ENCODE measurements around the gene MSL2. TPM values are rescaled to one million over a fixed set of nuclear protein-coding genes. Genes with fewer than 3 reads are reported as not detected.

MSL2 gene
- total and polyA plus RNA-seq, 2 of the 8 experiments (the other 6 are each of a cell fraction or from before 2014, with no cell fraction given) = 9.1 to 41.8 TPM

- Histone ChIP-seq H4K8ac (ENCODE audit: extremely low read depth, insufficient read depth, low read length) (peak overlapping the region; percentile 98; the same call in 1 of the 2 replicates), H3K14ac (ENCODE audit: insufficient read length) (no peak overlapping the region), H3K36me3 (ENCODE audit: control insufficient read depth in 2 of 4, insufficient read depth in 4 of 4, low read length in 3 of 4) (no peaks in the 10 kb centered on the region), H3K4me2 (ENCODE audit: insufficient read depth in 1 of 2, low read depth in 2 of 2, low read length in 2 of 2) (peak overlapping the region; percentile 89 to 95), H2AFZ (ENCODE audit: low read length) (no peak overlapping the region), H3K18ac (ENCODE audit: extremely low read depth, low read length) (peak overlapping the region; percentile 98), H2BK12ac (ENCODE audit: low read depth, low read length) (peak overlapping the region; percentile 64; the same call in 1 of the 2 replicates), H3K56ac (replicated peaks; ENCODE audit: insufficient read length, low read depth, low read length) (peak overlapping the region; percentile 99), H2AK5ac (ENCODE audit: low read depth, low read length) (no peak overlapping the region), H3K27me3 (replicated peaks in 1 of 4; ENCODE audit: control insufficient read depth in 3 of 4, extremely low read depth in 1 of 4, insufficient read depth in 3 of 4, low read length in 3 of 4) (no peaks in the 10 kb centered on the region), H4K5ac (ENCODE audit: insufficient read length, low read depth, low read length) (peak overlapping the region; percentile 97), H3K23ac (ENCODE audit: insufficient read length) (no peak overlapping the region), H2BK20ac (ENCODE audit: low read length) (no peak overlapping the region), H2BK120ac (replicated peaks; ENCODE audit: low read depth, low read length) (no peak overlapping the region), H4K20me1 (replicated peaks in 1 of 2; ENCODE audit: control insufficient read depth in 1 of 2, insufficient read depth in 2 of 2, low read length in 2 of 2) (peaks cover 15 to 22% of the 10 kb centered on the region in 2 experiments), H3K4me1 (replicated peaks in 1 of 4; ENCODE audit: control insufficient read depth in 3 of 4, insufficient read depth in 4 of 4, low read length in 3 of 4) (peaks cover 0 to 4% (median 0%) of the 10 kb centered on the region in 4 experiments; a peak in 1 of 7 replicates), H3K27ac (ENCODE audit: low read depth, low read length) (peak overlapping the region; percentile 97), H3K9me3 (ENCODE audit: insufficient read depth in 2 of 2, low read depth in 1 of 2, low read length in 1 of 2) (no peaks in the 10 kb centered on the region; a peak in 1 of 4 replicates), H2BK5ac (ENCODE audit: low read depth, low read length) (peak overlapping the region; percentile 98), H4K91ac (replicated peaks; ENCODE audit: insufficient read length, low read length) (peak overlapping the region; percentile 99), H3K23me2 (ENCODE audit: low read depth, low read length) (peaks cover 10% of the 10 kb centered on the region; the same call in 1 of the 2 replicates), H3K9ac (replicated peaks in 1 of 4; ENCODE audit: extremely low read depth in 1 of 4, low read depth in 3 of 4, low read length in 3 of 4) (peak overlapping the region; percentile 68 to 96 (median 90)), H2BK15ac (ENCODE audit: low read length) (no peak overlapping the region), H3K4ac (replicated peaks; ENCODE audit: insufficient read length, low read depth, low read length) (peak overlapping the region; percentile 95), H3K79me1 (ENCODE audit: low read depth, low read length) (peaks cover 2% of the 10 kb centered on the region; the same call in 1 of the 2 replicates), H3K4me3 (ENCODE audit: extremely low read depth in 1 of 4, insufficient read depth in 2 of 4, low read depth in 3 of 4, low read length in 4 of 4) (peak overlapping the region; percentile 93 to 98 (median 94)), H3K79me2 (ENCODE audit: control insufficient read depth in 1 of 2, insufficient read depth in 2 of 2, low read length in 2 of 2) (peaks cover 19 to 30% of the 10 kb centered on the region in 2 experiments)
- WGBS, 2 experiments (ENCODE audit: extremely low coverage in 1 of 2, insufficient coverage in 1 of 2, insufficient read length in 1 of 2, insufficient replicate concordance in 2 of 2, low coverage in 1 of 2, low lambda C conversion rate in 2 of 2, missing lambda C conversion rate in 1 of 2) = 24% methylated on average over 15 of the region's 15 CpGs; no CpG with 5 or more reads in 1 of the 2 experiments
- ChIA-PET CTCF (ENCODE audit: partially characterized antibody) (interaction anchor here (0.6 to 1.1 kb wide), 3 partner anchors 15 to 79 kb away, joined by 3 to 4 read pairs (median 3); no protein-coding TSS in a partner anchor), POLR2A (ENCODE audit: partially characterized antibody) (interaction anchor here (0.6 to 6.6 kb wide), 15 partner anchors 9 to 1114 kb away, joined by 3 to 86 read pairs (median 4); partner anchors contain the start of genes PCCB and STAG1)
- DNase-seq (ENCODE audit: low read depth in 1 of 2, low spot score in 2 of 2) (no peak), FAIRE-seq (no peak)
- TF ChIP-seq PHF8 (conservative IDR thresholded peaks at IDR 0.05; ENCODE audit: low read depth, low read length) = no peak
- no peak for TF ChIP-seq KDM4A (IDR thresholded peaks at IDR 0.05; ENCODE audit: low read depth, low read length, severe bottlenecking)
- no peak for TF ChIP-seq SIRT6 (IDR thresholded peaks at IDR 0.05; ENCODE audit: low read length)
- TF ChIP-seq NRF1 (IDR thresholded peaks at IDR 0.05; ENCODE audit: low read depth, low read length) = no peak
- no peak for TF ChIP-seq SIN3A (conservative IDR thresholded peaks at IDR 0.05 in 1 of 2, IDR thresholded peaks at IDR 0.05 in 1 of 2; ENCODE audit: low read depth in 1 of 2, low read length in 2 of 2)
- no peak for TF ChIP-seq USF2 (IDR thresholded peaks at IDR 0.05; ENCODE audit: low read length)
- TF ChIP-seq SIX5 (IDR thresholded peaks at IDR 0.05; ENCODE audit: low read depth, low read length) = no peak
- no peak for TF ChIP-seq EP300 (IDR thresholded peaks at IDR 0.05; ENCODE audit: borderline replicate concordance in 1 of 2, low read depth in 2 of 2, low read length in 2 of 2)
- TF ChIP-seq POU5F1 (IDR thresholded peaks at IDR 0.05; ENCODE audit: low read depth, low read length) = no peak
- TF ChIP-seq RBBP5 (IDR thresholded peaks at IDR 0.05; ENCODE audit: borderline replicate concordance, low read depth, low read length) = no peak
Observed at GRCh38 chr3:136197159-136197793, 1.1 kb upstream of the MSL2 start.
